Measurements from ENCODE around the gene ASS1.

ASS1 gene

GRCh38 chr9:130476151-130476730 is 31.5 kb downstream of the ASS1 start:
- FAIRE-seq: no peak

GRCh38 chr9:130477564-130477963 is 32.8 kb downstream of the ASS1 start:
- no peak for FAIRE-seq

DNA sequence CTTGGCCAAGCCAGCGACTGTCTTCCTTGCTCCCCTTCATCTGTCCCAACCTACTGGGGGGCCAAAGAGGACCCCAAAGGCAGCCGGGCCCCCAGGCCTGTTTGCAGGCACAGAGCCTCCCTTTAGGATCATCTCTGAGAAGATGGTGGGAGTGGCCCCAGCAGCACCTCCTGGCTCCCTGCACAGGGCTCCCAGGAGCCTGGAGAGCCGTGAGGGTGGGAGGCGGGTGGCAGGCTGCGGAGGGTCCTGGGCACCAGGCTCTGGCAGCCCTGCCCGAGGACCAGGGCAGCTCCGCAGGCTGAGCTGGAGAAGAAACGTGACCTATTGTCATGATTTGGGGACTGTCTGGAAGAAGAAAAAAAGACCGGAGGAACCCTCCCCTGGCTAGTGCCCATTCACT is 33.4 kb downstream of the ASS1 start:
- FAIRE-seq: no peak

- no peak for FAIRE-seq
These were observed 34.2 kb downstream of the ASS1 start for GRCh38 chr9:130478736-130479575.

DNA sequence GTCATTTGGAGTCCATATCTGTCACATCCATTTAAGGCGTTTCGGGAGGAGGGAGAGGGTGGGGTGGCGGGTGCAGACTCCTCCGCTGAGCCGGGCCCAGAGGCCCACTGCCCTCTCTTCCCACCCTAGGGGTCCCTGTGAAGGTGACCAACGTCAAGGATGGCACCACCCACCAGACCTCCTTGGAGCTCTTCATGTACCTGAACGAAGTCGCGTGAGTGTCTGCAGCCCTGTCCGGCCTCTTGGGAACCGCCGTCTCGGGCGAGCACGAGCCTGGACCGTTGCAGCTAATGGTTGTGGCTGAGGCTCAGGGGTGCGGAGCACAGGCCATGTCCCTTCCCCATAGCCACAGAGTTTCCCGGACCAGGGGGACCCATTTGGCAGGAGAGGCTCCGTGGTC is 34.8 kb downstream of the ASS1 start:
- no peak for FAIRE-seq

DNA sequence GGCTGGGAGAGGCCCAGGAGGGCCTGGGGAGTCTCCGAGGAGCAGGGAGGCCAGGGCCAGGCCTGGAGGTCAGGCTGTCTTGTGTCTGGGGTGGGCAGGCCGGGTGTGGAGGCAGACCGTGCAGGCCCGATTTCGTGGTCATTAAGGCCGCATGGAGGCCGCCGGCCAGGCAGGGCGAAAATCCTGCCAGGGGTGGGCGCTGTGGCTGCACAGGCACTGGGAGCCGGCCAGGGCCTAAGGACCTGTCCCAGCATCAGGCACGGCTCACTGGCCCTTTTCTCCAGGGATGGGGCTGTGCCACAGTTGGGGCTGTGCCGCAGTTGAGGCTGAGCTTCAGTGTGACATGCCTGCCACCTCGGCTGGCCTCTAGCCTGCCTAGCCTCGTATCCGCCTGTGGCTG is 35.9 kb downstream of the ASS1 start:
- FAIRE-seq: no peak

DNA sequence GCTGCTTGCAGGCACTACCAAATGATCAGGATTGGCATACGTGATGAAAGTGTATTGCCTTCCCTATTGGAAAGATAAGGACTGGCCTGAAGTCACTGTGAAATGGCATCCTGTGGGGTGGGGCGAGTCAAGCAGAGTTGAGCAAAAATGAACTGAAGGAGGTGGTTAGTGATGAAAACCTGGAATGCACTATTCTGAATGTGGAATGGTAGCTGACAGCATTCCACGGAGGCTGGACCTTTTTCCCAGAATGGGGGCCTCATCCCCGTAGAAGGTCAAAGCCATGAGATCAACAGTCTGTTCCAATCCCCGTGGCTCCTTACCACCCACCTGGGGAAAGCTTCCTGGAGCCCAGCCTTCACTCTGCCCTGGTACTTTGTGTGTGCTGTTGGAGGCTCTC is 37.7 kb downstream of the ASS1 start:
- FAIRE-seq: no peak

GRCh38 chr9:130483371-130483971 is 38.7 kb downstream of the ASS1 start:
- FAIRE-seq: no peak

- no peak for FAIRE-seq
These were observed 39.8 kb downstream of the ASS1 start for GRCh38 chr9:130484362-130485072.

DNA sequence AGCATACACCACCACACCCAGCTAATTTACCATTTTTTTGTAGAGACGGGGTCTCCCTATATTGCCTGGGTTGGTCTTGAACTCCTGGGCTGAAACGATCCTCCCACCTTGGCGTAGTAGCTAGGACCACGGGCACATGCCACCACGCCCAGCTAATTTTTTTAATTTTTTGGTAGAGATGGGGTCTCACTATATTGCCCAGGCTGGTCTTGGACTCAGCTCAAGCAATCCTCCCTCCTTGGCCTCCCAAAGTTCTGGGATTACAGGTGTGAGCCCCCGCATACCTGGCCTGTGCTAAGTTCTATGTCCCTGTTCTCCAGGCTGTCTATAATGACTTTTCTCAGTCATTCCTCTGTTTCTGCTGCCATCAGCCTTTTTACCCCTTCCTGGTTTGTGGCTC is 41.3 kb downstream of the ASS1 start:
- FAIRE-seq: no peak

DNA sequence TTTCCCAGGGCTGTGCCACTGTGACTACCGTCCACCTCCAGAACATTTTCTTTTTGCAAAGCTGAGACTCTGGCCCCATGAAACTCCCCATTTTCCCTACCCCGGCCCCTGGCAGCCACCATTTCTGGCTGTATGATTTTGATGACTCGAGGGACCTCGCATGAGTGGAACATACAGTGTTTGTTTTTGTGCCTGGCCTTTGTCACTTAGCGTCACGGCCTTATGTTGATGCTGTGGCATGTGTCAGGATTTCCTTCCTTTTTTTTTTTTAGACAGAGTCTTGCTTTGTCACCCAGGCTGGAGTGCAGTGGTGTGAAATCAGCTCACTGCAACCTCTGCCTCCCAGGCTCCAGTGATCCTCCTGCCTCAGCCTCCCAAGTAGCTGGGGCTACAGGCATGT is 42.7 kb downstream of the ASS1 start:
- no peak for FAIRE-seq

- FAIRE-seq: no peak
These were observed 44.0 kb downstream of the ASS1 start for GRCh38 chr9:130488621-130489330.

DNA sequence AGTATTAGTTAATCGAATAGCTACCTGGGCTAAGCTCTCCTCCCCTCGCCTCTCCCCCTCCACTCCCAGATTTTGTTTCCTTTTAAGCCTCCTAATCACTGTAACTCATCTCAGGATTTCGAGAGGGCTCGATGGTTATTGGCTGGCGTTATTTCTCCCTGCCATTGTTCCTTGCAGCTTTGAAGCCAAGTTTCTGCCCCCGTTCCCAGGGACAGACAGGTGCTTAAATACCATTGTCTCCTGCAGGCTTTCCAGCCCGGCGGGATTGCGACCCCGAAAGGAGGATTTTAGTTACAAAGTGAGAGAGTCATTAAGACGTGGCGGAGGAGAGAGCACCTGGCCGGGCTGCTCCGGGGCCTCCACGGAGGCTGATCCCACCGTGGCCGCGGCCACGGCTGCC is 46.2 kb downstream of the ASS1 start:
- FAIRE-seq: no peak

GRCh38 chr9:130491830-130492482 is 47.2 kb downstream of the ASS1 start:
- no peak for FAIRE-seq

DNA sequence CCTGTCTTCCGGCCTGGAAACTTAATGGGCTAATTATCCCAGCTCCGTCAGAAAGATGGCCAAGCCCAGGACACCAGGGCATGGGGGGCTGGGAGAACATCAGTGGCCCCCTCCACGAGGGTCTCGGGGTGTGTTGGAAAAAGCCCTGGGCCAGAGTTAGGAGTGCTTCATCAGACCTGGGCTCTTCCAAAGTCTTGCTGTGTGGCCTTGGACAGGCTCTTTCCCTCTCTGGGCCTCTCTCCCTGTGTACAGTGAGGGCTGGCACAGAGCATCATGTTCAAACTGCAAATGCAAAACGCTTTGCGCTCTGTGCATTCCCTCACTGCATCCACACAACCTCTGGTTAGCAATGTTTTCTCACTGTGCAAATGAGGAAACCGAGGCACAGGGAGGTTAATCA is 48.3 kb downstream of the ASS1 start:
- no peak for FAIRE-seq

DNA sequence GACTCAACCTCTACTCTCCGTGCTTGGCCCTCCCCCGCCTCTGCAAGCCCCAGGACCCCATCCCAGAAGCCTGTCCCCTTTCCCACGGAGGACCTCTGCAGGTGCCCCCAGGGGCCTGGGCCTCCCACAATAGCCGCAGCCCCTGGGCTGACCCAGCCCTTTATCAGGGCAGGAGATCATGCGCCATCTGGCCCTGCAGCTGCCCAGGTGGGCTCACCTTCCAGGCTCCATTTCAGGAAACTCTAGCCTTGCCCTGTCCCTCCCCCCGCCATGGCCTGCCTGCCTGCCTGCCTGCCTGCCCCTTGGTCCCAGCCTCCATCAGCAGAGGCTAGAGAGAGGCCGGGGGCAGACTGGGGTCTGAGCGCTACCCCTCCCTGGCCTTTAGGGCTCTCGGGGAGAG is 48.7 kb downstream of the ASS1 start:
- FAIRE-seq: no peak

DNA sequence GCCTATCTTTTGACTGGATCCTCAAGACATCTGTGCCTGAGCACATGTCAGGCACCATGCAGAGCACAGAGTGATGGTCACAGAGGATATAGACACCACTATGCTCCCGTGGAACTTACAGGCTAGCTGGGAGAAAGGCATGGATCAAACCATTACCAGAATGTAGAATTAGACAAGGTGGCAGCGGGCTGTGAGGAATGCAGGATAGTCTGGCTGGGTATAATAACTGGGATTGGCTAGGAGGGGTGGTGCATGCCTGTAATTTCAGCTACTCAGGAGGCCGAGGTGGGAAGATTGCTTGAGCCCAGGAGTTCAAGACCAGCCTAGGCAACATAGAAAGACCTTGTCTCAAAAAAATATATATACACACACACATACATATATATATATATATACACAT is 50.3 kb downstream of the ASS1 start:
- no peak for FAIRE-seq

- no peak for FAIRE-seq
These were observed 52.4 kb downstream of the ASS1 start for GRCh38 chr9:130497139-130497538.

- FAIRE-seq: no peak
These were observed 53.6 kb downstream of the ASS1 start for GRCh38 chr9:130498298-130498917.

- no peak for FAIRE-seq
These were observed 54.3 kb downstream of the ASS1 start for GRCh38 chr9:130498918-130499698.

DNA sequence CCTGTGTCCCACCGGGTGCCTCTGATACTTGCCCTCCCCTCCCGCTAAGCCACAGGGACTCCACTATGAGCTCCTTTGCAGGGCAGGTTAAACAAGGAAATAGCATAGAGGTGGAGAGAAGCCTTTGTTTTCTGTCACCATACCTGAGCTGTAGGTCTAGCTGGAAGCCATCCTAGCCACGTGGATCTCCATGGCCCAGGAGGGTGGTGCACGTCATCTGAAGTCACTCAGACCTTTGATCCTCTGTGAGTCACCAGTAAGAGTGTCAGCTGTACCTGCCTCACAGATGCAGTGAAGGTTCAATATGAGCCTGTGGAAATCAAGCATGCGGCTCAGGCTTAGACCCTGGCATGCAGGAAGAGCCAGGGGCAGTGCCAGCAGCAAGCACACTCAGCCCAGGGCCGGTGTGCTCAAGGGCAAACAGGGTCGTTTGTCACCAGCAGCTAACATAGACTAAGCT is 55.1 kb downstream of the ASS1 start:
- no peak for FAIRE-seq
